LNCaP clone FGC (cell line): Measurements from ENCODE around the gene H6PD.

Source experiments
- DNase-seq: peaks from one replicate; pipeline ENCODE4 v3.0.0-alpha.2; 2011; ENCODE audit warnings: low read depth
- H3K4me3 ChIP-seq: 2 replicates; pipeline ENCODE4 v1.5.1; 2011; ENCODE audit warnings: mild to moderate bottlenecking, low read depth, low read length, control low read depth
- TF ChIP-seq, protein P1 (sequence below): IDR thresholded peaks from 2 replicates; pipeline ENCODE4 v1.5.1; 2012; ENCODE audit warnings: mild to moderate bottlenecking; ENCODE audit not compliant: control insufficient read depth, insufficient read depth; ENCODE audit errors: extremely low read depth

H6PD gene

DNA sequence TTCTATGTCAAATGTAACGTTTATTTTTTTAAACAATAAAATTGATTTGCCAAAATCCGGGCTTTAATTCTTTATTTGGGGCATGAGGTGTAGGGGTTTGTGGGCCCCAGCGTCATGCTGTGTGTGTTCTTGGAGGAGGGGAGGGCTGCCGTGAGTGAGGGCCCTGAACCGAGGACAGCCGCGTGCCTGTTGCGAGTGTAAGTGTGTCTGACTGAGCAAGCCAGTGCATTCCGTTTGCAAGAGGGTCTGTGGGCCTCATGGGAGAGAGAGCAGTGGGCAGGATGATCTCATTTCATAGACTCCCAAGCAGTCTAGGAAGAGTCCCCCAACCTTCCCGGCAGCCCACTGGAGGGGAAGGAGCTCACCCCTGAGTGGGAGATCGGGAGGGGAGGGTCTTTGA is 36.7 kb downstream of the H6PD start:
- TF ChIP-seq, protein P1, sequence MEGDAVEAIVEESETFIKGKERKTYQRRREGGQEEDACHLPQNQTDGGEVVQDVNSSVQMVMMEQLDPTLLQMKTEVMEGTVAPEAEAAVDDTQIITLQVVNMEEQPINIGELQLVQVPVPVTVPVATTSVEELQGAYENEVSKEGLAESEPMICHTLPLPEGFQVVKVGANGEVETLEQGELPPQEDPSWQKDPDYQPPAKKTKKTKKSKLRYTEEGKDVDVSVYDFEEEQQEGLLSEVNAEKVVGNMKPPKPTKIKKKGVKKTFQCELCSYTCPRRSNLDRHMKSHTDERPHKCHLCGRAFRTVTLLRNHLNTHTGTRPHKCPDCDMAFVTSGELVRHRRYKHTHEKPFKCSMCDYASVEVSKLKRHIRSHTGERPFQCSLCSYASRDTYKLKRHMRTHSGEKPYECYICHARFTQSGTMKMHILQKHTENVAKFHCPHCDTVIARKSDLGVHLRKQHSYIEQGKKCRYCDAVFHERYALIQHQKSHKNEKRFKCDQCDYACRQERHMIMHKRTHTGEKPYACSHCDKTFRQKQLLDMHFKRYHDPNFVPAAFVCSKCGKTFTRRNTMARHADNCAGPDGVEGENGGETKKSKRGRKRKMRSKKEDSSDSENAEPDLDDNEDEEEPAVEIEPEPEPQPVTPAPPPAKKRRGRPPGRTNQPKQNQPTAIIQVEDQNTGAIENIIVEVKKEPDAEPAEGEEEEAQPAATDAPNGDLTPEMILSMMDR = no peak
- no peak for DNase-seq
- no peak overlapping the region for H3K4me3 ChIP-seq

DNA sequence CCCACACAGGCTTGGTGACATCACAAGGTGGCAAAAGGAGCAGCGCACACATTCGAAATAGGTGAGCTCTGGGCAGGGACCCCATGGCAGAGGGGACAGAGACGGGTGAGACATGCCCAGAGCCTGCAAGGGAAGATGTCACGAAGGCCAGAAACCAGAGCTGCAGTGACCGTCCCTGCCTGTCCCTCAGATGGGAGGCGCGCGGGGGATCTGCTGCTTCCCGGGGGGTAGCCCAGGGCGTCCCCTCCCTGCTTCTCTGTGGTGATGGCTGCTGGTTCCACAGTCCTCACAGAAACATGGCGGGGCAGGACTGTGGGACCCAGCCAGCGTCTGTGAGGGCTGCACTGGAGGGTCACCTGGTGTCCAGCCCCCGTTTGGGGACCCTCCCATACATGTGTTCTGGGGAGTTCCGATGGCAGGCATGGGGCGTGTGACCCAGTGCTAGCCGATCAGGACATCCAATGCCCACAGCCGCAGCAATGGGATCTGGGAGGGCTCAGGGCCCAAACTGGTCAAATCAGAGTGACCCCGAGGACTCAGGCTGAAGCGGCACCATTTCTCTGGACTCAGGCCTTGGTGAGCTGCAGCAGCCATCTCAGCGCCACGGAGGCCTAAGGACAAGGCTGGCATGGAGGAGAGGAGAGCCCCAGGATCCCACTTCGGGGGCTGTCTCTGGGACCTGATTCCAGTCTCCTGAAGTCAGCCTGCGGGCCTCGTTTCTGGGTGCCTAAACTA is 37.5 kb downstream of the H6PD start:
- TF ChIP-seq, protein P1 = no peak
- H3K4me3 ChIP-seq = no peak overlapping the region
- no peak for DNase-seq

DNA sequence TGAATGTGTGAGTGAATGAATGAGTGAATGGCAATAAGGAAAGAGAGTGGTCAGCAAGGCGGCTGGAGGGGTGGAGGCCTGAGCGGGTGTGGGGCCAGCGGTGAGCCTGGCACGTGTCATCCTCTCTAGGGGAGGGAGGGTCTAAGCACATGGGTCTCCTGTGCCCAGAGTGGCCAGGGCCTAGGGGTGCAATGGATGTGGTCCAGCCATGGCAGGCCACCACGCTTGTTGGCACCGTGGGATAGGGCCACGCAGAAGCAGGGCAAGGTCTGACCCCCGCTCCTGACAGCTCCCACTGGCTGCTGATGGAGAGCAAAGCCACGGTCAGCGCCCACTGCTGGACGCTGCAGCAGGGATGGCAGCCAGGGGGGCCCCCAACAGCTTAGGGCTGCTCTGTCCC is 38.6 kb downstream of the H6PD start:
- no peak for DNase-seq
- TF ChIP-seq, protein P1 = no peak
- H3K4me3 ChIP-seq = no peak overlapping the region

DNA sequence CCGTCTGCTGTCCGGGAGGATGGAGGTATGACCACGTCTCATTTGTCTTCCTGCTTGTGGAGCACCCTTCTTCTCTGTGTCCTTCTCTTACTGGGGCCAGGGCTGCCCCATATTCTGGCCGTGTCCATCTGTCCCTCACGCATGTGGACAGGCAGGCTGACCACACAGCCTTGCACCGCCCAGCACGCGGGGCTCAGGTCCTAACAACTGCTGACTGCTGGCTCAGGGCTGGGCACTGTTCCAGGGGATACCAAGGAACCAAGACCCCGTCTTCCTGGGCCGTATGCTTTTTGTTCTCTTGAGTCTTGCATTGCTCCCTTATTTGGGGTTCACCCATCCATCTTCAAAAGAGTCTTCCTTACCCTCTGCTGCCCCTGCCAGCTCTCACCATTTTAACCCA is 40.6 kb downstream of the H6PD start:
- no peak for DNase-seq
- H3K4me3 ChIP-seq = no peak overlapping the region
- TF ChIP-seq, protein P1 = no peak

DNA sequence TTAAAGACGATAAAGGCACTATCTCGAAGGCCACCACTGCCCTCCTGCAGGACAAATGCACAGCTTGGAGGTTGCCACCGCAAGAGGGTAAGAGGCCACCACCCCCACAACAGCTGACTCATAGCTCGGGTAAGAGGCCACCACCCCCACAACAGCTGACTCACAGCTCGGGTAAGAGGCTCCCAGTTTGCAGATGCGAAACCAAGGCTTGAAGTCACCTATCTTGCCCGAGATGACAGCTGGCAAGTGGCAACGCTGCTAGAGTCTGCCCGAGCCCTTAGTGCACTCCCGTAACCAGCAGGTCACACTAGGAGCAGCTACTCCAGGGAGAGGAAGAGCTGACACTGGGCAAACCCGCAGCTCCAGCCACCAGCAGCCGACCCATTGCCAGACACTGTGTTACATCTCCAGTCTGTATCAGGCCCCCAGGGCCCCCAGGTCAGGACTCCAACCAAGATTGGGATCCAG is 41.0 kb downstream of the H6PD start:
- DNase-seq = no peak
- TF ChIP-seq, protein P1 = no peak
- H3K4me3 ChIP-seq = no peak overlapping the region

DNA sequence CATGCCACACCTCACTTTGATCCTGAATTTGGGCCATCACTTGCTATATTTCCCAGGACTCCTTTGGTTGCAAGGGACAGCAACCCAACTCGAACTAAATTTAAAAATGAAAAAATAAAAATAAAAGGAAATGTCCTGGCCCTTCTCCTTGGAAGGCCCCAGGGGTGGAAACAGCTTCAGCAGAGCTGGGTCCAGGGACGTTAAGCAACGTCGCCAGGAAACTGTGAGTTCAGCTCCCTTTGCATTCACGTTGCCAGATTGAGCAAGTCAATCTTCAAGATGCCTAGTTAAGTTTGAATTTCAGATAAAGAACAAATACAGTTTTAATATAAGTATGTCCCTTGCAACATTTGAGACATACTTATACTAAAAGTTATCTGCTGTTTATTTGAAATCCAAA is 43.5 kb downstream of the H6PD start:
- DNase-seq = no peak
- TF ChIP-seq, protein P1 = no peak
- H3K4me3 ChIP-seq = no peak overlapping the region
